Measurements from ENCODE around the gene CHRNB1. TPM values are rescaled to one million over a fixed set of nuclear protein-coding genes. Genes with fewer than 3 reads are reported as not detected.
"Not testable (repeated sequence)": the region's sequence is repeated elsewhere in the genome, so short reads cannot be mapped to it uniquely, and the experiment has no call there.

The CHRNB1 gene
- total RNA-seq, 2 donors from 2014 or later, result 10.9 to 13.0 TPM

DNA sequence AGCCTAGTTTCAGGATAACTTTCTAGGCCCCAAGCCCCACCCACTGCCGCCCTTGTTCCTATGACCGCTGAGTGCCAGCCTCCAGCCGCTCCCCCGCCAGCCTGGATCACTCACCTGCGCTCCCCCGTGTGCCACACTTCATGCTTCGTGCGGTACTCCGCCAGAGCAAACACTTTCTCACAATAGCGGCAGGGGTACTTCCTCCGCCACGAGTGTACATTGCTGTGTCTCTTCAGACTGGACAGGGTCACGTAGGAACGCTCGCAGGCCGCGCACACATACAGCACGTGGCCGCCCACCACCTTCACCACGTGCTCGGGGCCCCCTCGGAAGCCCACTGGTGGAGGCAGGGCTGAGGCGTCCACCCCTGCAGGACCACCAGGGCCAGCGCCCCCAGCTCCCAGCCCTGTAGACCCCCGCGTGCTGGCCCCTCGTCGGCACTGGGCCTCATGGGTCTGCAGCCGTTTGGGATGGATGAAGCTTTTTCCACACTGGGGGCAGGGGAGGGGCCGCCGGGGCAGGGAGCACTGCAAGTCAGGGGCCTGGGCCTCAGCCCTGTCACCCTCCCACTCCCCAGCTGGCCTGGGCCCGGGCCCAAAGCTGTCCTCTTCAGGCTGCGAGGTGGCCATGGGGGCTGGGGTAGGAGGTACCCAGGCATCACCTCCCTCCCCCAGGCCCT lies 20.9 kb downstream of the CHRNB1 start:
- no peaks in the 10 kb centered on the region for H3K27me3 Mint-ChIP-seq
- no peak for ATAC-seq (replicated peaks)
- no peak overlapping the region for H3K27ac Mint-ChIP-seq
- H3K36me3 Mint-ChIP-seq (ENCODE audit: low read depth), result peaks cover 30% of the 10 kb centered on the region
- H3K4me3 Mint-ChIP-seq, result no peak overlapping the region
- no peaks in the 10 kb centered on the region for H3K9me3 Mint-ChIP-seq
- no peaks in the 10 kb centered on the region for H3K4me1 Mint-ChIP-seq

- H3K36me3 Mint-ChIP-seq (ENCODE audit: low read depth), result peaks cover 30% of the 10 kb centered on the region
- no peaks in the 10 kb centered on the region for H3K4me1 Mint-ChIP-seq
- no peaks in the 10 kb centered on the region for H3K27me3 Mint-ChIP-seq
- no peaks in the 10 kb centered on the region for H3K9me3 Mint-ChIP-seq
- no peak for ATAC-seq (replicated peaks)
- H3K27ac Mint-ChIP-seq, result no peak overlapping the region
- H3K4me3 Mint-ChIP-seq, result no peak overlapping the region
Measured at GRCh38 chr17:7466318-7466638, 21.4 kb downstream of the CHRNB1 start.

DNA sequence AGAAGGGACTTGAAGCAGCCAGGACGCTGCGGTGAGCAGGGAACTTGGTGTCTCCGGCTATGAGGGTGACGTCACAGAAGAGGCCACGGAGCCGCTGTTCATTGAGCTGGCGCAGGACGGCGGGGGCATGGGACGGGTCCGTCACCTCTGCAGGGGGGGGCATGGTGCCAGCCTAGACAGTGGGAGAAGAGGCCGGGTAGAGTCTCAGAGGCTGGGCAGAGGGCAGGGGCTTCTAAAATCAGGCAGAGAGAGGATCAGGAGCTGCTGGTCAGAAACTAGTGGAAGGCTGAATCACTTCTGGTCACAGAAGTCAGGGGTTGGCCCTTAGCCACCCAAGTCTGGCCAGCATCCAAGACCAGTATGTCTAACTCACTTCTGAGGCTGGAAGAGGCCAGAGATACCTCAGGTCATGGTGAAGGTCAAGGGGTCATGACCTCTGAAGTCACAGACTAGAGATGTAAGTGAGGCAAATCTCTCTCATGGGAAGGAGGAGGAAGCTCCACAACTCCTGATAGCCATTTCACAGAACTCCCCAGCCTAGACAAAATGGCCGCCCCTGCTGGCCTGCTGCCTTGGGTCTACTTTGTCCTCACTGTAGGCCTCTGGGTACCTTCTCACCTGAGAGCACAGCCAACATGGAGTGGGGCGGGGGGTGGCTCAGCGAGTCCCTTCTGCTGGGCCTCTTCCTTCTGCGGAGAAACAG lies 21.9 kb downstream of the CHRNB1 start:
- H3K27me3 Mint-ChIP-seq, result no peaks in the 10 kb centered on the region
- peaks cover 30% of the 10 kb centered on the region for H3K36me3 Mint-ChIP-seq (ENCODE audit: low read depth)
- H3K9me3 Mint-ChIP-seq, result no peaks in the 10 kb centered on the region
- H3K4me1 Mint-ChIP-seq, result peaks cover 3% of the 10 kb centered on the region
- peak overlapping the region; percentile 50 for H3K27ac Mint-ChIP-seq
- H3K4me3 Mint-ChIP-seq, result no peak overlapping the region
- ATAC-seq (replicated peaks), result no peak

GRCh38 chr17:7467498-7467897 lies 22.6 kb downstream of the CHRNB1 start:
- Mint-ChIP-seq H3K27ac (peak overlapping the region; percentile 50), H3K4me1 (peaks cover 5% of the 10 kb centered on the region), H3K9me3 (no peaks in the 10 kb centered on the region), H3K36me3 (ENCODE audit: low read depth) (peaks cover 30% of the 10 kb centered on the region), H3K27me3 (no peaks in the 10 kb centered on the region), H3K4me3 (no peak overlapping the region)
- ATAC-seq (replicated peaks), result no peak

- H3K27me3 Mint-ChIP-seq, result no peaks in the 10 kb centered on the region
- no peak overlapping the region for H3K4me3 Mint-ChIP-seq
- no peaks in the 10 kb centered on the region for H3K9me3 Mint-ChIP-seq
- no peak for ATAC-seq (replicated peaks)
- H3K4me1 Mint-ChIP-seq, result peaks cover 5% of the 10 kb centered on the region
- H3K36me3 Mint-ChIP-seq (ENCODE audit: low read depth), result peaks cover 24% of the 10 kb centered on the region
- no peak overlapping the region for H3K27ac Mint-ChIP-seq
Measured at GRCh38 chr17:7468290-7468689, 23.4 kb downstream of the CHRNB1 start.

DNA sequence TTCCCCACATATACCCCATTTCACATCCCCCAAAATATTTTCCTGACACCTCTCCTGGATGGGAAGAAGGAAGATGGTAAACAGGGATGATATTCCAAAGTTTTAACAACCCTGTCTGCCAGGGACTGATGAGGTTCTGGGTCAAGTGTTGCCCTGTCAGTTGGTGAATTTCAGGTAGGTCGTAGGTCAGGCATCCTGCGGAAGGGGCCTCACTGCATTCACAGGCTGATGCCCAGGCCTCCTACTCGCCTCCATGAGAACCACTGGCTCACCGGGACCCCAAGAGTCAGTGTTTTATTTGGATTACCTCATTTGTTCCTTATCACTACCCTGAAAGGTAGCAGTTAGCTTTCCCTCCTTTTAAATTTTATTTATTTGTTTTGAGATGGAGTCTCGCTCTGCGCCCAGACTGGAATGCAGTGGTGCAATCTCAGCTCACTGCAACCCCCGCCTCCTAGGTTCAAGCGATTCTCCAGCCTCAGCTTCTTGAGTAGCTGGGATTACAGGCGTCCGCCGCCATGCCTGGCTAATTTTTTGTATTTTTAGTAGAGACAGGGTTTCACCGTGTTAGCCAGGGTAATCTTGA lies 24.0 kb downstream of the CHRNB1 start:
- peaks cover 5% of the 10 kb centered on the region for H3K4me1 Mint-ChIP-seq
- H3K4me3 Mint-ChIP-seq, result no peak overlapping the region
- H3K36me3 Mint-ChIP-seq (ENCODE audit: low read depth), result peaks cover 18% of the 10 kb centered on the region
- no peaks in the 10 kb centered on the region for H3K27me3 Mint-ChIP-seq
- H3K9me3 Mint-ChIP-seq, result no peaks in the 10 kb centered on the region
- ATAC-seq (replicated peaks), result no peak
- H3K27ac Mint-ChIP-seq, result no peak overlapping the region

DNA sequence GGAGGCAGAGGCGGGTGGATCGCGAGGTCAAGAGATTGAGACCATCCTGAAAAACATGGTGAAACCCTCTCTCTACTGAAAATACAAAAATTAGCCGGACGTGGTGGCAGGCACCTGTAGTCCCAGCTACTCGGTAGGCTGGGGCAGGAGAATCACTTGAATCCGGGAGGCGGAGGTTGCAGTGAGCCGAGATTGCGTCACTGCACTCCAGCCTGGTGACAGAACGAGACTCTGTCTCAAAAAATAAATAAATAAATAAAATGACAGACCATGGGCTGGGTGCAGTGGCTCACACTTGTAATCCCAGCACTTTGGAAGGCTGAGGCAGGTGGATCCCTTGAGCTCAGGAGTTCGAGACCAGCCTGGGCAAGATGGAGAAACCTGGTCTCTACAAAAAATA lies 25.0 kb downstream of the CHRNB1 start:
- not testable (repeated sequence) for H3K9me3 Mint-ChIP-seq; H3K27me3 Mint-ChIP-seq; H3K4me3 Mint-ChIP-seq; ATAC-seq (replicated peaks); H3K27ac Mint-ChIP-seq; H3K4me1 Mint-ChIP-seq
- H3K36me3 Mint-ChIP-seq (ENCODE audit: low read depth), result peaks cover 12% of the 10 kb centered on the region

DNA sequence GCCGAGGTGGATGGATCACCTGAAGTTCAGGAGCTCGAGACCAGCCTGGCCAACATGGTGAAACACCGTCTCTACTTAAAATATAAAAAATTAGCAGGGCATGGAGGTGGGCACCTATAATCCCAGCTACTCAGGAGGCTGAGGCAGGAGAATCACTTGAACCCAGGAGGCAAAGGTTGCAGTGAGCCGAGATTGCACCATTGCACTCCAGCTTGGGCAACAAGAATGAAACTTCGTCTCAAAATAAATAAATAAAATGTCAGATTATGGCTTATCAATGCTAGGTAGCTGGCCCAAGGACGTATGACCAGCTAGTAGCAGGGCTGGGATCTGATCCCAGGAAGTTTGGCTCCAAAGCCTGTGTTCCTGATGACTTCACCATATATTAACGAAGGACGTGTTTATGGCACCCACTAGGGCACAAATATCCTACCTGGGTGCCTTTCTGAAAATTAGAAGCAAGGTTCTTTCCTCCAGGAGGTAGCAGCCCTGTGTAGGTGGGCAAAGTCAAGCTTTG lies 25.7 kb downstream of the CHRNB1 start:
- not testable (repeated sequence) for H3K4me3 Mint-ChIP-seq; H3K27ac Mint-ChIP-seq; H3K27me3 Mint-ChIP-seq; H3K9me3 Mint-ChIP-seq; ATAC-seq (replicated peaks); H3K4me1 Mint-ChIP-seq
- peaks cover 12% of the 10 kb centered on the region for H3K36me3 Mint-ChIP-seq (ENCODE audit: low read depth)

GRCh38 chr17:7471729-7472128 lies 26.9 kb downstream of the CHRNB1 start:
- Mint-ChIP-seq H3K4me1 (peaks cover 15% of the 10 kb centered on the region), H3K36me3 (ENCODE audit: low read depth) (peaks cover 4% of the 10 kb centered on the region), H3K9me3 (no peaks in the 10 kb centered on the region), H3K27ac (peak overlapping the region; percentile 41), H3K4me3 (no peak overlapping the region), H3K27me3 (no peaks in the 10 kb centered on the region)
- no peak for ATAC-seq (replicated peaks)

DNA sequence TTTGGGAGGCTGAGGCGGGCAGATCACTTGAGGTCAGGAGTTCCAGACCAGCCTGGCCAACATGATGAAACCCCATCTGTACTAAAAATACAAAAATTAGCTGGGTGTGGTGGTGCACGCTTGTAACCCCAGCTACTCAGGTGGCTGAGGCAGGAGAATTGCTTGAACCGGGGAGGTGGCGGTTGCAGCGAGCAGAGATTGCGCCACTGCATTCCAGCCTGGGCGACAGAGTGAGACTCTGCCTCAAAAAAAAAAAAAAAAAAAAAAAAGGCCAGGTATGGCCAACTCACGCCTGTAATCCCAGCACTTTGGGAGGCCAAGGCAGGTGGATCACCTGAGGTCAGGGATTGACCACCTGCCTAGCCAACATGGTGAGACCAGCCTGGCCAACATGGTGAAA lies 29.9 kb downstream of the CHRNB1 start:
- not testable (repeated sequence) for ATAC-seq (replicated peaks); H3K9me3 Mint-ChIP-seq; H3K4me3 Mint-ChIP-seq; H3K36me3 Mint-ChIP-seq (ENCODE audit: low read depth); H3K27me3 Mint-ChIP-seq
- H3K4me1 Mint-ChIP-seq, result peaks cover 26% of the 10 kb centered on the region
- peak overlapping the region; percentile 33 for H3K27ac Mint-ChIP-seq

DNA sequence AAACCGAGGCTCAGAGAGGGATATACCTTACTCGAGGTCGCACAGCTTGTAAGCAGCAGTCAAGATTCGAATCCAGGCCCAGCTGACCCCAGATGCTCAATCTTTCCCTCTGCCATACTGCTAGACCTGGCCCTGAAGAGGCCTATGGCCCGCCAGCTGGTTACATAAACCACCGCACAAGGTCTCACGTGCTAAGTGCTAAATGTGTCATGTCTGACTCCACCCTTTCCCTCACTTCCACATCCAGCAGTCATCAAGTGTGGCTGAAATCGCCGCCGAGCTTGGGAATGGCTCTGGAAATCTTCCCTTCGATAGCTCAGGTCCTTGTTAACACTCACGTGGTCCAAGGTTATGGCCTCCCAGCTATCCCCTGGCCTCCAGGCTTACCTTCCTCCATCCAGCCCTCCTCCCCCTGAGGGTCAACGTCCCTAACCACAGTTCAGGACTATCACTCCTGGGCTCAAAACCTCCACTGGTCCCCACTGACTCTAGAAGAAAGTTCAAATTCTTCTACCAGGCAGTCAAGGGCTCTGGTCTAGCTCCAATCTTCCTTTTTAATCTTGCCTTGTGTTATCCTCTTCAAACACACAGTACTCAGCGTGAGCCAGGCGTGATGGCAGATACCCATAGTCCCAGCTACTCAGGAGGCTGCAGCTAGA lies 31.0 kb downstream of the CHRNB1 start:
- H3K9me3 Mint-ChIP-seq, result no peaks in the 10 kb centered on the region
- H3K4me3 Mint-ChIP-seq, result peak overlapping the region; percentile 88
- H3K27ac Mint-ChIP-seq, result peak overlapping the region; percentile 57
- peaks cover 31% of the 10 kb centered on the region for H3K4me1 Mint-ChIP-seq
- no peaks in the 10 kb centered on the region for H3K27me3 Mint-ChIP-seq
- no peak for ATAC-seq (replicated peaks)
- peaks cover 8% of the 10 kb centered on the region for H3K36me3 Mint-ChIP-seq (ENCODE audit: low read depth)

DNA sequence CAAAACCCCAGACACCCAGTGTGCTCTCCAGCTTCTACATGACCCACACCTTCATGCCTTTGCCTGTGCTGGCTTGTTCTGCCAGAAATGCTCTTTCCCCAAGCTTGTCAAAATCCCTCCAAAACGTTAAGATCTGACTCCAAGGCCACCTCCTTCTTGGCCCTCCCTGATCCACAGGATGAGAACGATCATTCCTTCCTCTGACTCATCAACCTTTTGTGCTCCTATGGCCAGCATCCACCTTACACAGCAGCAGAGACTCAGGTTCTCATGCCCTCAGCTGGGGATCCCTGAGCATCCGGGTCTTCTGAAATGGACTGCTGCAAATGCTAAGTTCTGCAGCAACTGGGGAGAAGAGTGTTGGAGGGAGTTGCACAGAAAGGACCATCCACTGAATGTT lies 31.6 kb downstream of the CHRNB1 start:
- peak overlapping the region; percentile 57 for H3K27ac Mint-ChIP-seq
- peak overlapping the region; percentile 88 for H3K4me3 Mint-ChIP-seq
- H3K9me3 Mint-ChIP-seq, result no peaks in the 10 kb centered on the region

GRCh38 chr17:7476951-7477350 lies 32.1 kb downstream of the CHRNB1 start:
- Mint-ChIP-seq H3K4me1 (peaks cover 32% of the 10 kb centered on the region), H3K27me3 (no peaks in the 10 kb centered on the region), H3K27ac (peak overlapping the region; percentile 57), H3K36me3 (ENCODE audit: low read depth) (peaks cover 8% of the 10 kb centered on the region), H3K4me3 (peak overlapping the region; percentile 88), H3K9me3 (no peaks in the 10 kb centered on the region)
- no peak for ATAC-seq (replicated peaks)

More for the DNA sequence above, 31.6 kb downstream of the CHRNB1 start:
- no peaks in the 10 kb centered on the region for H3K27me3 Mint-ChIP-seq
- no peak for ATAC-seq (replicated peaks)
- H3K36me3 Mint-ChIP-seq (ENCODE audit: low read depth), result peaks cover 8% of the 10 kb centered on the region
- H3K4me1 Mint-ChIP-seq, result peaks cover 31% of the 10 kb centered on the region

GRCh38 chr17:7477392-7478275 lies 32.8 kb downstream of the CHRNB1 start:
- H3K4me3 Mint-ChIP-seq, result peak overlapping the region; percentile 88
- H3K36me3 Mint-ChIP-seq (ENCODE audit: low read depth), result peaks cover 8% of the 10 kb centered on the region
- no peaks in the 10 kb centered on the region for H3K9me3 Mint-ChIP-seq
- H3K27me3 Mint-ChIP-seq, result no peaks in the 10 kb centered on the region
- H3K27ac Mint-ChIP-seq, result peak overlapping the region; percentile 86
- H3K4me1 Mint-ChIP-seq, result peaks cover 36% of the 10 kb centered on the region
- no peak for ATAC-seq (replicated peaks)
